IMR-90 (cell line): ENCODE results near the gene COL23A1. TPM values are rescaled to one million over a fixed set of nuclear protein-coding genes. Genes with fewer than 3 reads are reported as not detected.

Experiments
- ATAC-seq: fragments of 200-7000 bp; cut with Tn5 transposase; 2 replicates; pipeline ENCODE4 v1.9.1; 2020; ENCODE audit warnings: low read depth, mild to moderate bottlenecking, moderate library complexity
- BruUV-seq: library from RNA; stranded (reverse); fragments of 400-500 nt; replicated peaks from 2 replicates; lab custom pipeline; 2021; lab: Mats Ljungman, UMichigan
- CTCF ChIA-PET: fragments of 300-600 bp; formaldehyde crosslinking; extraction: SDS; loops from one replicate; lab custom pipeline; 2021; ENCODE audit warnings: antibody characterized with exemption; lab: Yijun Ruan, JAX
- POLR2A ChIA-PET: fragments of 300-600 bp; sonication (Branson Sonifier 250); formaldehyde crosslinking; loops from one replicate; lab custom pipeline; 2022; ENCODE audit warnings: antibody characterized with exemption; ENCODE audit not compliant: unreplicated experiment; lab: Charles Lee
- DNase-seq: peaks from one replicate; pipeline ENCODE4 v3.0.0; 2013
- H2AFZ ChIP-seq: replicated peaks from 2 replicates; pipeline ENCODE3; 2013; ENCODE audit warnings: low read length, mild to moderate bottlenecking; ENCODE audit not compliant: poor library complexity
- H2AK5ac ChIP-seq: 2 replicates; pipeline ENCODE4 v1.6.1; 2013; ENCODE audit warnings: low read depth, low read length, inconsistent platforms
- H2AK9ac ChIP-seq: replicated peaks from 2 replicates; pipeline ENCODE3; 2013; ENCODE audit warnings: mild to moderate bottlenecking, low read depth, low read length, moderate library complexity; ENCODE audit not compliant: poor library complexity
- H2BK120ac ChIP-seq: 2 replicates; pipeline ENCODE4 v1.6.1; 2013; ENCODE audit warnings: low read depth, low read length, inconsistent platforms
- H2BK15ac ChIP-seq: 3 replicates; pipeline ENCODE4 v1.6.1; 2013; ENCODE audit warnings: low read depth, low read length, inconsistent platforms
- H2BK20ac ChIP-seq: 2 replicates; pipeline ENCODE4 v1.6.1; 2013; ENCODE audit warnings: low read depth, mild to moderate bottlenecking, inconsistent platforms, low read length, moderate library complexity
- H2BK5ac ChIP-seq: 2 replicates; pipeline ENCODE4 v1.6.1; 2013; ENCODE audit warnings: mild to moderate bottlenecking, low read depth, low read length, inconsistent platforms; ENCODE audit not compliant: poor library complexity, severe bottlenecking
- H3K14ac ChIP-seq: replicated peaks from 2 replicates; pipeline ENCODE4 v1.6.1; 2013; ENCODE audit warnings: low read depth, low read length, inconsistent platforms
- H3K18ac ChIP-seq: 2 replicates; pipeline ENCODE4 v1.6.1; 2013; ENCODE audit warnings: low read depth, low read length, control low read depth
- H3K23ac ChIP-seq: 2 replicates; pipeline ENCODE4 v1.6.1; 2013; ENCODE audit warnings: low read depth, low read length, inconsistent platforms
- H3K27ac ChIP-seq: 2 replicates; pipeline ENCODE4 v1.5.1; 2013; ENCODE audit warnings: mild to moderate bottlenecking, control low read depth, low read length; ENCODE audit not compliant: insufficient read depth
- H3K27me3 ChIP-seq: 2 replicates; pipeline ENCODE4 v1.6.1; 2013; ENCODE audit warnings: low read length; ENCODE audit not compliant: control insufficient read depth, insufficient read depth
- H3K36me3 ChIP-seq: 2 replicates; pipeline ENCODE4 v1.6.1; 2013; ENCODE audit warnings: low read length, mixed read lengths; ENCODE audit not compliant: control insufficient read depth, insufficient read depth
- H3K4ac ChIP-seq: 2 replicates; pipeline ENCODE4 v1.6.1; 2013; ENCODE audit warnings: low read depth, low read length, inconsistent platforms
- H3K4me1 ChIP-seq: 2 replicates; pipeline ENCODE4 v1.6.1; 2013; ENCODE audit warnings: low read length, mixed read lengths; ENCODE audit not compliant: control insufficient read depth, insufficient read depth
- H3K4me2 ChIP-seq: 2 replicates; pipeline ENCODE4 v1.6.1; 2013; ENCODE audit warnings: low read depth, mild to moderate bottlenecking, control low read depth, low read length, moderate library complexity
- H3K4me3 ChIP-seq: 2 replicates; pipeline ENCODE4 v1.5.1; 2013; ENCODE audit warnings: low read depth, mild to moderate bottlenecking, control low read depth, low read length, moderate library complexity; ENCODE audit not compliant: insufficient read depth
- H3K56ac ChIP-seq: 2 replicates; pipeline ENCODE4 v1.6.1; 2013; ENCODE audit warnings: low read length, inconsistent platforms; ENCODE audit not compliant: insufficient read depth; ENCODE audit errors: extremely low read depth
- H3K79me1 ChIP-seq, 2 experiments: 2 replicates each; pipeline ENCODE4 v1.6.1; 2013; ENCODE audit warnings: low read length in 2 of 2, inconsistent platforms in 1 of 2, low read depth in 1 of 2
- H3K9ac ChIP-seq: 2 replicates; pipeline ENCODE4 v1.6.1; 2013; ENCODE audit warnings: low read depth, low read length, control low read depth
- H3K9me1 ChIP-seq: 2 replicates; pipeline ENCODE4 v1.6.1; 2013; ENCODE audit warnings: low read length, inconsistent platforms; ENCODE audit not compliant: insufficient read depth
- H3K9me3 ChIP-seq: 2 replicates; pipeline ENCODE4 v1.6.1; 2013; ENCODE audit warnings: low read length; ENCODE audit not compliant: control insufficient read depth, insufficient read depth
- H4K20me1 ChIP-seq: 2 replicates; pipeline ENCODE4 v1.6.1; 2013; ENCODE audit warnings: low read length, inconsistent platforms; ENCODE audit not compliant: insufficient read depth
- H4K5ac ChIP-seq: 2 replicates; pipeline ENCODE4 v1.6.1; 2013; ENCODE audit warnings: mild to moderate bottlenecking, low read depth, low read length, control low read depth
- H4K8ac ChIP-seq, 2 experiments: 2 replicates each; pipeline ENCODE4 v1.6.1; 2013; ENCODE audit warnings: low read depth in 2 of 2, low read length in 2 of 2, control low read depth in 1 of 2, inconsistent platforms in 1 of 2
- H4K91ac ChIP-seq: 2 replicates; pipeline ENCODE4 v1.6.1; 2013; ENCODE audit warnings: low read depth, low read length, inconsistent platforms; ENCODE audit not compliant: insufficient read depth
- CHD1 ChIP-seq: IDR thresholded peaks from 2 replicates; pipeline ENCODE4 v1.6.1; 2012; ENCODE audit warnings: low read depth, low read length, improper control_type of control experiment
- MAFK ChIP-seq: IDR thresholded peaks from 2 replicates; pipeline ENCODE4 v1.6.1; 2012; ENCODE audit warnings: low read depth, low read length, improper control_type of control experiment
- MAZ ChIP-seq: IDR thresholded peaks from 2 replicates; pipeline ENCODE4 v1.6.1; 2012; ENCODE audit warnings: low read depth, mild to moderate bottlenecking, low read length, improper control_type of control experiment, moderate library complexity, borderline replicate concordance
- RAD21 ChIP-seq: IDR thresholded peaks from 2 replicates; pipeline ENCODE4 v1.6.1; 2012; ENCODE audit warnings: low read length, improper control_type of control experiment
- RFX5 ChIP-seq: IDR thresholded peaks from 2 replicates; pipeline ENCODE4 v1.8.0; 2012; ENCODE audit warnings: low read depth, mild to moderate bottlenecking, low read length, moderate library complexity
- WGBS, 2 experiments: methylation state at CpG; one replicate each; pipeline versions ENCODE4 v1.1.5 to v1.1.7; 2013; ENCODE audit warnings: missing lambda C conversion rate in 2 of 2; ENCODE audit not compliant: insufficient read length in 1 of 2; ENCODE audit errors: extremely low coverage in 2 of 2; 5-methylcytosine and 5-hydroxymethylcytosine counted together
- dilution Hi-C: fragments of 300-500 bp; cut with HindIII; formaldehyde crosslinking; loops from one replicate; pipeline ENCODE4 v1.14.3; 2018; ENCODE audit warnings: low sequenced_read_pairs; ENCODE audit not compliant: unreplicated experiment
- in situ Hi-C: fragments of 300-500 bp; cut with MboI; formaldehyde crosslinking; loops from 3 replicates; pipeline ENCODE4 v1.14.3; 2019; ENCODE audit warnings: low sequenced_read_pairs, inconsistent platforms, mixed read lengths
- intact Hi-C: fragments of 100-400 bp; cut with micrococcal nuclease; formaldehyde crosslinking; loops from 2 replicates; pipeline ENCODE4 v1.10.0; 2022
- polyA plus RNA-seq, 3 experiments: library from polyadenylated mRNA; depleted of rRNA; stranded (reverse); fragments of >200 nt; gene quantifications; 2 replicates each; pipeline ENCODE4 v1.2.3, GENCODE V29; 2012; ENCODE audit warnings: low replicate concordance in 1 of 3
- total RNA-seq: library from RNA; depleted of rRNA; stranded (reverse); fragments of >200 nt; gene quantifications from 2 replicates; pipeline ENCODE4 v1.2.3, GENCODE V29; 2012
- TF ChIP-seq, protein P1 (sequence below): fragments of 150-350 bp; IDR thresholded peaks from 2 replicates; pipeline ENCODE4 v1.6.1; 2016; ENCODE audit warnings: low read depth, mild to moderate bottlenecking, low read length, moderate library complexity, borderline replicate concordance

Gene COL23A1
- total and polyA plus RNA-seq, 2 of the 4 experiments (the other 2 are of a cell fraction), result not detected

- no TSS peak for BruUV-seq
- Histone ChIP-seq H4K5ac (no peak overlapping the region), H3K4me1 (no peaks in the 10 kb centered on the region), H3K36me3 (no peaks in the 10 kb centered on the region), H3K9me3 (peaks cover 13% of the 10 kb centered on the region), H2BK5ac (no peak overlapping the region), H3K56ac (no peak overlapping the region), H3K4me3 (no peak overlapping the region), H2AFZ (no peak overlapping the region), H2BK120ac (no peak overlapping the region), H3K79me1 (no peaks in the 10 kb centered on the region), H3K27ac (no peak overlapping the region), H2BK15ac (no peak overlapping the region), H3K18ac (no peak overlapping the region), H4K91ac (no peak overlapping the region), H3K4ac (no peak overlapping the region), H4K20me1 (no peaks in the 10 kb centered on the region), H3K4me2 (no peak overlapping the region), H4K8ac (no peak overlapping the region), H2AK9ac (no peak overlapping the region), H3K9me1 (no peaks in the 10 kb centered on the region), H2BK20ac (no peak overlapping the region), H3K14ac (no peak overlapping the region), H2AK5ac (no peak overlapping the region), H3K9ac (no peak overlapping the region), H3K27me3 (no peaks in the 10 kb centered on the region), H3K23ac (no peak overlapping the region)
- ChIA-PET CTCF (no interaction called here), POLR2A (no interaction called here)
- no peak for ATAC-seq
- in situ Hi-C loops (no loop called here), intact Hi-C loops (no loop called here), dilution Hi-C loops (no loop called here)
- TF ChIP-seq, protein P1, sequence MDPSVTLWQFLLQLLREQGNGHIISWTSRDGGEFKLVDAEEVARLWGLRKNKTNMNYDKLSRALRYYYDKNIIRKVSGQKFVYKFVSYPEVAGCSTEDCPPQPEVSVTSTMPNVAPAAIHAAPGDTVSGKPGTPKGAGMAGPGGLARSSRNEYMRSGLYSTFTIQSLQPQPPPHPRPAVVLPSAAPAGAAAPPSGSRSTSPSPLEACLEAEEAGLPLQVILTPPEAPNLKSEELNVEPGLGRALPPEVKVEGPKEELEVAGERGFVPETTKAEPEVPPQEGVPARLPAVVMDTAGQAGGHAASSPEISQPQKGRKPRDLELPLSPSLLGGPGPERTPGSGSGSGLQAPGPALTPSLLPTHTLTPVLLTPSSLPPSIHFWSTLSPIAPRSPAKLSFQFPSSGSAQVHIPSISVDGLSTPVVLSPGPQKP, result no peak
- TF ChIP-seq RFX5, result no peak
- no peak for TF ChIP-seq MAFK
- TF ChIP-seq MAZ, result no peak
- no peak for TF ChIP-seq RAD21
- TF ChIP-seq CHD1, result no peak
- WGBS, 2 experiments, result no CpG with 5 or more reads among the region's 2 CpGs
- no peak for DNase-seq
These were observed 144.7 kb downstream of the COL23A1 start for GRCh38 chr5:178445534-178445933.
